HG03378 (cell line): ENCODE data around the gene RNLS.
A peak's percentile ranks its signal among the peaks of the same experiment; 100 is the strongest.

Source experiments
- ATAC-seq: cut with Tn5 transposase; IDR thresholded peaks from one replicate; pipeline ENCODE4 v1.9.1; 2021; ENCODE audit warnings: mild to moderate bottlenecking, moderate library complexity; ENCODE audit not compliant: unreplicated experiment

Gene RNLS

DNA sequence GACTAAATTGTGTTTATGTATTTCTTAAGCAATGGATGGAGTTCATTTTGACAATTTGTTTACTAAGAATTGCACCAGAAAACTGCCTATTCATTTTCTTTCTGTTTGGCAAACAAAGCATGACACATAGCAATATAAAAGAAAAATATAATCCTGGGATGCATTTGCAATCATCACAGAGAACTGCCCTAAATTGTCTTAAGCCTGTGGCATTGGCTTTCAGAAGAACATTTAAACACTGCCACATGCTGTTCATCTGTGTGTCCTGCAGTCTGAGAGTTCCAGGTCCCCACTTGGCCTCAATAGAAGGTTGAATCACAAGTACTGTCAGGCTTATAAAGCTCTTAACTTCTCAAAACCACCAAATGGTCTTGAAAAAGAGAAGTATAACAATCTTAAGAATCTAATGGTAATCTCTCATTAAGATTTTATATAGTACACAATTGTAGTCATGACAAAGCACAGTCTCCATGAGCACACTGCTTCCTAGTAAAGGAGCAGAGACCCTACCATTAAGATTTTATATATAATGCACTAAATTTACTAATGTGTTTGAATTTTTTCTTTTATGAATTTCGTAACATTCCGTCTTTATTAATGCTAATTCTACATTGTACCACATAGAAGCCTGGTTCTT is 29.9 kb downstream of the RNLS start:
- ATAC-seq = peak; percentile 75

DNA sequence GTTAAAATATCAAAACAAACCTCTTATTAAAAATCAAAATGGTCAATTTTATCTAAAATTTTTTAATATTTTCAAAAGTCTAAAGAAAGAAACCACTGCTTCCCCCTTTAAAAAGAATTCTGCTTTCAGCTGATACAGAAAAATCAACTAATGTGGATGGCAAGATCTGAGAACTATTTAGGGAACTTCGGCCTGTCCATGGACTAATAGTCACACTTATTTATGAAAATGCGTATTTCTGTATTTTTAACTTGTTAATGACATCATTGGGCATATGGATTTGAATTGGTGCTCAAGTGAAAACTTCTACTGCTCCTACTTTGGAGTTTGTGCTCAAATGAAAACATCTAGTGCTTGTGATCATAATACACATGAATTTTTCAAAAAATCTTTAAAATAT is 31.9 kb downstream of the RNLS start:
- no peak for ATAC-seq

DNA sequence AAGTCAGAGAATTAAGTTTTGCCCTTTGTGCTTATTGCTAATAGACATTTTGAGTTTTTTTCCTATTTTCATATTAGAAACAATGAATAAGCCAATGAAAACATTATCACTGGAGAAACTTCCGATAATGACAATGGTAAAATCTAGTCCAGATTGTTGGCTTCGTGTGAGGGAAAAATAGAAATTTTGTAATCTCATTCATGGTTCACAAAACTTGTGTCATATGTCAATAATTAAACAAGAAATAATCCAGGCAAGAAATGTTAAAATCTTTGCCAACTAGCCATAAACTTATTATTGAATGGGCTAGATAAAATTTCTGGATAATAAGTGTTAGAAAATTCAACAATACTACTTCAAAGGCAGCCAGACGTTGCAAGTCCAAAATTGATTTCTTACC is 36.6 kb downstream of the RNLS start:
- no peak for ATAC-seq

DNA sequence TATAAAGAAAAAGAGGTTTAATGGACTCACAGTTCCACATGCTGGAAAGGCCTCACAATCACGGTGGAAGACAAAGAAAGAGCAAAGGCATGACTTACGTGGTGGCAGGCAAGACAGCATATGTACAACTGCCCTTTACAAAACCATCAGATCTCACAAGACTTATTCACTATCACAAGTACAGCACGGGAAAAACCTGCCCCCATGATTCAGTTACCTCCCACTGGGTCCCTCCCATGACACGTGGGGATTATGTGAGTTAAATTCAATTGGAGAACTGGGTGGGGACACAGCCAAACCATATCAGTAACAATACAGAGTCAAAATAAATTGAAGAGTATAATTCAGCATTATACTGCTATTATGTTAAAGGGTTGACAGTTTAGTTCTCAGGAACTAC is 37.8 kb downstream of the RNLS start:
- ATAC-seq = no peak

DNA sequence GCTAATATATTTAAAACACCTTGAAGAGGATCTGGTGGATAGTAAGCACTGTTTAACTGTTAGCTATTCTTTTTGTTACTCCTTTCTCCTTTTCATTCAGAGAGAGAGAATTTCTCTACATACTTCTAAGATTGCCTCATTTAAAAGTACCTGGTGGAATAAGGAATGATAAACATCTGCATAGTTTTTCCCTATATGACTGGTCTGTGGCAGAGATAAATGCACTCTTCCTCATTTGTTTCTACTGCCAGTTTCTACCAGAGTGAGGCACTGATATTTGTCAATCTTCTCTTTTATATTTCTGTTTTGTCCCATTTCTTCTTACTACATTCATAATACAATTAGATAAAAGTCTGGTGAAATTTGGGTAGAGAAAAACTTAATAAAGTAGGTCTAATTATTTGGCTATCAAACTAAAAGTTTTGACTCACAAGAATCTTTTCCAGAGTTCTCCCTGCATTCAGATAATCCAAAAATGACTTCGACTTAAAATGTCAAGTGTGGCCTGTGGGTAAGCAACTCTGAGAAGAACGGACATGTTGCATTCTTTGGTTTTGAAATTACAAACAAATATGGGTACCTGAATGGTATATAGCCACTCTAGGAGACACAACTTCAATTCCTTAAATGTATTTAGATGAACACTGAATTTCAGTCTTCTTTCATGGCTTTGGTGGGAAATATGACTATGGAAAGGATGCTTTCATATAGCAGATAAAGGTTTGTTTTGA is 38.8 kb downstream of the RNLS start:
- ATAC-seq = no peak

DNA sequence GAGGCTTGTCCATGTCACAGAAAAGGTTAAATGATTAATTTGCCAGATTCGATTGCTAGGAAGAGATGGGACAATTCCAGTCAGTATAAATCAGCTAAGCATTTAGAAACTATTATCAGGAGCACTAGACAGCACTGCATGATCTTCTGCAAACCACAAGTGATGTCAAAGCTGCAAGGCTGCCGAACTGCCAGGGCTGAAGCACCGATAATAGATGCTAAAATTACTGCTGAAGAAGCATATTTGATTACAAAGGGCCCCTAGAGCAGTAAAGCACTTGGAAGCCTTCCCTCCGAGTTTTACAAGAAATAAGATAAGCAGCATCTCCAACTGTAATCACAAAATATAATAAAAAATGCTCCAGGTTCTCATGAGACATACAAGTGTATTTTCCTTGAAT is 40.6 kb downstream of the RNLS start:
- no peak for ATAC-seq

DNA sequence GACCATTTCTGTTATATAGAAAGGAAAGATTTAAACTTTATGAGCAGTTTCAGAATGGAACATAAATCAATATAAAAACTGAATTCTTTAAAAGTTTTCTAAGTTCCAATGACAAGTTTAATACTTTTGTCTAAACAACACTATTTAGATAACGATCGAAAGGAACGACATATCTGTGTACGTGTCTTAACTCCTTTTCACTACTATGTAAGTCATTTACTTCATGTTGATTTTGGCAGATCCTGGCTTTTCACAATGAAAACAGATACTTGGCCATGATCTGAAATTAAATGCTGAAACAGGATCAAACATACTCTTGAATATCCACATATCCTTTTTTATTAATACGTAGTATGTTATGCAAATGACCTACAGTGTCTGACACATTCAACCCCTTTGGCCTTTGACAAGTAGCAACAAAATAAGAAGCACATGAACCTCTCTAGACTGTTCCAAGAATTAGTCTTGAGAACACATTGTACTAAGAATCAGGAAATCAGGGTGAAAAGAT is 41.9 kb downstream of the RNLS start:
- no peak for ATAC-seq

DNA sequence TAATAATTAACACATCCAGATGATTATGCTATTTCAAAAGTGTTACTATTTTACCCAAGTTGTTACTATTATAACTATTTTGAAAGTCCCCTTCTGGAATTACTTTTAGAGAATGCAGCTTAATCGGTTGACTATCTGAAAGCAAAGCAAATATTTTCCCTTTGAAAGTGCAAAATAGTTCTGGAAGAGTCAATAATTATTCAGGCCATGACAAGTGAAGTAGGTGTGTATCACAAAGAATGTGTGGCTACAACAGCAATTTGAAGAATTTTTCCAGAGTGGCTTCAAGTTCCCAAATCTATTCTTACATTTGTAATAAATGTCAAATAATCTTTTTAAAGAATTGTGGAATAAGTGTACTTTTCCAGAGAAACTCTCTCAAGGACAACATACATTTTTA is 42.8 kb downstream of the RNLS start:
- no peak for ATAC-seq

DNA sequence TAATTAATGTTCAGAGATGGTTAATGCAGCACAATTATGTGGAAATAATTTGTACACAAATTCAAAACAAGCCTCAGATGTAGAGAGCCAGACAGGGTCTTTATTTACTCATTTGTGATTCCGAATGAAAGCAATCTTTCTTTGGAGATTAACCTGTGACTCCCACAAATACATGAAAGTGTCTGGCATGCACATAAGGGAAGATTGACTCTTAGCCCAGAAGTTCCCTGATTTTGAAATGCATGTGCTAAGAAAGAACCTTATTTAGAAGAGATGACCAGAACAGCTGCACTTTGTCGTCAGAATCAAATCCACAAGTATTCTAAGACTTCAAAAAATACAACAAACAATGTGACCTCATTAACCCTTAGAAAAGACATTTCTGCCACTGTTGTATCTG is 45.1 kb downstream of the RNLS start:
- no peak for ATAC-seq

DNA sequence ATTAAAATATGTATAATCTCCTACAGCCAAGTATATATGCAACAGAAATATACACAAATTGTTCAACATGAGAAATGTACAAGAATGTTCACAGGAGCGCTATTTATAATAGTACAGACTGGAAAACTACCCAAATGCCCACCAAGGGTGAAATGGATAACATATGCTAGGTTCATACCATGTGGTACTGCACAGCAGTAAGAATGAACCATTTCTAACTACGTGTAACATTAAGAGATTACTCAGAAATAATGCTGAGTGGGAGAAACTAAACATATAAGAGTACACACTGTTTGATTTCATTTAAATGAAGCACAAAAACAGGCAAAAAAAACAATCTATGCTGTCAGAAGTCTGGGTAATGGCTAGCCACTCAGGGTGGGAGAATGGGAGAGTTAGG is 45.8 kb downstream of the RNLS start:
- ATAC-seq = no peak

DNA sequence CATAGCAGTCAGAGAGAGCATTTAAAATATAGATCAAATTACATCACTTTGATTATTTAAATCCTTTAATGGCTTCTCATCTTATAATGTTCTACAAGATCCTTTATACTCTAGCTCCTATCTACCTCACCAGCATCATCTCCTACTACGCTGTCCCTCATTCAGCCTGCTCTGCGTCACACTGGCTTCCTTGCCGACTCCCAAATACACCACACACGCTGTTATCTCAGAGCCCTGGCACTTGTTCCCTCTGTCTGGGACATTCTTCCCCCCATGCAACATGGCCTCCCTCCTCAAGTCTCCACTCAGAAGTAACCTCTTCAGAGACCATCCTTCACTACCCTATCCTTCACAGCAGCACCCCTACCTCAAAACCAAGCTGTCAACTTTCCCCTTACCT is 46.7 kb downstream of the RNLS start:
- no peak for ATAC-seq

DNA sequence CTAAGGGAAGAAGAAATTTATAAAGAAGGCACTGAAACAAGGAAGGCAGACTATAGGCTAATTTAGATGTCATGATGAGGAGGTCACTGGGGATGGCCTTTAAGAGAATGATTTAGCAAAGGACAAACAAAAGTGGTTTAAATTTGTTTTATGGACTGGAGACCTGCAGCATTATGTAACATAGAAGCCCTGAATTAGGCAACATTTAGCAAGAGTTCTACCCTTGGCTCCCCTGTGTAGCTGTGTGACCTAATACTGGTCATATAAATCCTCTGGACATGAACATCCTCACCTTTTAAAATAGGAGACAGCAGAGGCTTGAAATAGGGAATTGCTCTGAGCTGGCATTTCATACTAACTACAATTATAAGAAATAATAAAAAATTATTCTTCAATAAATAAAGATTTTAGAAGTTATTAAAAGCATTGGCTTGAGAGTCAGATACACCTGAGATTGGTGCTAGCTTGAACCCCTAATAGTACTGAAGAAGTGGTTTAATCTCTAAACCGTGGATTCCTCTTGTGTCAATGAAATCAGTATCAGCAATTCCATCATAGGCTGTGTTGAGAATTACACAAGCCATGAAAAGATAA is 48.9 kb downstream of the RNLS start:
- no peak for ATAC-seq

DNA sequence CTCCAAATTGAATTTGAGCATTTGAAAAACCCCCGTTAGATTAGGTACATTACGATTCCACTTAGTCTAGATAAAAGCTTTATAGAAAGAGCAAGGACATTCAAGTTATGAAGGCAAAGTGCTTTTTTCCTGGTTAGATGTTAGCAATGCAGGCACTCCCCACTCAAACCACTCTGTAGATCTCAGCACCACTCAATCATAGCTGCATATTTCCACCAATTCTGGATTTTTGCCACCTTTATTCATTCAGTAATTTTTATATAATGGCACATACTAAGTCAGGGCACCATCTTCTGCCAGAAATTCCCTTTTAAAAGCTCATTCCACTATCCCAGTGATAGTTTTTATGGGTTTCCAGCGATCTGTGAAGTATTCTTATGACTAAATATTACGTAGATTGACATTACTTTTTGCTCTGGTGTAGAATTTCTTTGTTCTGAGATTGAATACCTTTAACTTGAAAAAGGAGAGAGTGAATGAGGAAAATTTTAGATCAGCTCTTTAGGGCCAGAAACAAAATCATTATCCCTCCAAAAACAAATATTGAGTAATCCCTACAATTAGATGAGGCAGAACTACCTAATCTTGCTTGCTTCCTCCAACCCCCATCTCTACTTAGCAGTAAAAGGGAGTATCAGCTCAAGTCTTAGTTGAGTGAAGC is 51.6 kb downstream of the RNLS start:
- ATAC-seq = no peak

DNA sequence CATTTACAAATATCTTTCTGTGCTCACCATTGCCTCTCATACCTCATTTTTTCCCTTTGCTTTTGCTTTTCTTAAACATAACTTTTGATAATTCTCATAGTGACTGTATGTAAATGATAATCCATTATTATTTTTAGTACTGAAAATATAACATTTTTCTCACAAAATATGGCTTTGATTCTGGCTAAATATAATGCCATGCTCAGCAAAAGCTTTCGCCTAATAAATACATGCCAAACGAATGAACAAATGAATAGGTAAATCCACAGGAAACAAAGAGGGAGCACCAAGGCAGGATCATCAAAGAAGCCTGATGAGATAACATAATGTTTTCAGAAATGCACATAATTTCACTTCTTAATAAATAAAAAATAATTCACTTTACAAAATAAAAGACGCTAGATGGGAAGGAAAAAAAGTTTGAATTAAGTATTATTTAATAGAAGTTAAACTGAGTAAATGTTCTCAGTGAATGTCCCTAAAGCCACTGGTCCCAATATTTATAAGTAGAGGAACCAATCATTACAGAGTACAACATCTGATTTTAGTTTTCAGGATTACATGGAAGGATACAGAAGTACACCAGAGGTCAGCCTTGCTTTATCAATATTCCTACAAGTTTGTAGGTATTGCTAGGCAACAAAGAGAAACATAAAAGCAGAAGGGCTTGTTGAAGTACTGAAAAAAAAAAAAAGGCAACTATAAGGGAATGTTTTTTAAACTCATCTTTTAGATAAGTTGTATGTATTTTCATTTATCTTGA is 52.3 kb downstream of the RNLS start:
- no peak for ATAC-seq

DNA sequence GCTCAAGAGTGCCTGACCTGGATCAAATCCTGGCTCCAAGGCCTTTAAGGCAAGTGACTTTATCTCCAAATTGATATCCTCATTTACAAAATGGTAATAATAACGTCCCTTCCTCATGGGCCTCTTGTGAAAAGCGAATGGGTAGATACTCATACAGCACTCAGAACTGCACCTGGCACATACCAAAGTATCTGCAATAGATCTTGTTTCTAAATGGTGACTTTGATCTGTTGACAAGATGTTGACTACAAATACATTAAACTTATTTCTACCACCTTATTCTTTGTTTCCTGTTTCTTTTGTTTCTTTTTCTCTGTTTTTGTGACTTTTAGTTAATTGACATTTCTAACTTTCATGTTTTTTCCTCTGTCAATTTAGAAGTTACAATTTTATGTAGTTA is 53.0 kb downstream of the RNLS start:
- ATAC-seq = no peak

DNA sequence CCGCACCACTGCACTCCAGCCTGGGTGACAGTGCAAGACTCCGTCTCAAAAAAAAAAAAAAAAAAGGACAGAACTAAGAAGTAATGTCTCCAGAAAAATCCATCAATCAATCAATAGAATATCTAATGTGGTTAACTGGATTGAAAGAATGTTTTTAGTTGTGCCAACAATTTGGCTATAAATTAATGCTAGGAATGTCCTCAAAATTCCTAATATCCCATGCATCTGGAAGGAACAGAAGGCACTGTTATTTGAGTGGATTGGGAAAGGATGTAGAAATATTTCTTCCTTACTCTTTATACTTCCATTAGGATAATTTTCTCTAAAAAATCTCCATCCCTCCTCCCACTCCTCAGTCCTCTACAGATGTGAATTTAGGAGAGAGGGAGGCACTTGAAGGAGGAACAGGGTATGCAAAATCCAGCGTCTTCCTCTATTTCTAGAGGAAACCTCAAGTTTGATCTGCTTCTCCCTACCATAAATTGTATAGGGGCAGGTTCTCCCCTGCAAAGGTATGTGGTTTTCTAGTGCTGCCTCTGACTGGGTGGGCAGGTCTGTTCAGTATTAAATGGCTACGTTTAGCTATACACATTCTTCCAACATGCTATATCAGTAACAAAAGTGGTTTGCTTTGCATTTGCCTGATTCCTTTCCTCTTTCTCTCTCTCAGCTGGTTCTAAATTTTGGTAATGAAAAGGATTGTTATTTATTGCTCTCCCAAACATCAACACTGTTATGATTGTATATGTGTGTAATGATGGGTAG is 54.1 kb downstream of the RNLS start:
- no peak for ATAC-seq

DNA sequence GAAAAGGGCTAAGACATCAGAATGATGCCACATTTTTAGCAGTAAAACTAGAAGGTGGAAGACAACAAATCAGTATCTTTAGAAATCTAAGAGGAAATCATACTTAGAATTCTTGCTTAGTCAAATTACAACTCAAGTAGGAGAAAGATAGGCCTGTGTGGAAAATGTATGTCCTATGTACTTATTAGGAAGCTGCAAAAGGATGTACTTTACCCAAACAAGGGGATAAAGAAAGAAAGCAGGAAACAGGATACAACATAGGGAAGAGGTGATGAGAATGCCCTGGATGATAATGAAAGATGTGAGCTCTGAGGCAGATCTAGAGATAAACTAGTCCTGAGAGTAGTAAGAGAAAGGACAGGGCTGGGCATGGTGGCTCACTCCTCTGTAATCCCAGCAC is 54.9 kb downstream of the RNLS start:
- ATAC-seq = no peak

DNA sequence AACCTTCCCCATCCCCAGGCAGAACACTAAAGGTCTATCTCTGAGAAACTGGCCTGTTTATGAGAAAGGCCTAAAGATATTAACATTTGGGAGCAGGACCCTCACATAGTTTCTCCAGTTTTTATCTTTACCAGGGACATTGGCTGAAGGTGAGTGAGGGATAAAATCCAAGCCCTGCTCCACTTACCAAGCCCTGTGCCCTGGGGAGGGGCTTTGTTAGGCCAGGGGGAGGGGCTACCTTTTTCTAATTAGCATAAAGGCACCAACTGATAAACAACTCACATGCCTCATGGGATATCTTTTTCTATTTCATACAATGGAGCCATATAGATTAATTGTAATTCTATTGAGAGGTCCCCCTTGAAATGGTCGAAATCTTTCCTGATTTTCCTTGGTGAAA is 55.9 kb downstream of the RNLS start:
- ATAC-seq = no peak

DNA sequence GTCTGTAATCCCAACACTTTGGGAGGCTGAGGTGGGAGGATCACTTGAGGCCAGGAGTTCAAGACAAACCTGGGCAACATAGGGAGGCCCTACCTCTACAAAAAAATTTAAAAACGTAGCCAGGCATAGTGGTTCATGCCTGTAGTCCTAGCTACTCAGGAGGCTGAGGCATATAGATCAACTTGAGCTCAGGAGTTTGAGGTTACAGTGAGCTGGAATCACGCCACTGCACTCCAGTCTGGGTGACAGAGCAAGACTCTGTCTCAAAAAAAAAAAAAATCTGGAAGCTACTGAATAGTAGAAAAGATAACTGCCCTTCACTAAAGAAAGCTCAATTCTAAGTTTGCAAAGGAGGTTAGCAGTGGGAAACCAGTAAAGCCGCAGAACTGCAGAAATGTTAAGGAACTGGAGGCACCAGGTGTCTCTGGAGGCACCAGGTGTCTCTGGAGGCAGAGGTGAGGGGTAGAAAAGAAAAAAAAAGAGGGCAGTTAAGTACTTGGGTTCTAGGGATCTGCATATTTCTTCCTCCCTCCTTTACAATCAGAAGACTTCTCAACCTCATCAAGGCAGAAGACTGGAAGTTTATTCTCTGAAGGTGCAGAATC is 56.5 kb downstream of the RNLS start:
- no peak for ATAC-seq
